Neuronal stem cell (in vitro differentiated cells): ENCODE measurements around the gene TPRN.
"Not testable (repeated sequence)": the region's sequence is repeated elsewhere in the genome, so short reads cannot be mapped to it uniquely, and the experiment has no call there.

Experiments used
- DNase-seq: peaks from one replicate; pipeline ENCODE4 v3.0.0-alpha.2; 2013; ENCODE audit warnings: low spot score
- H2AFZ ChIP-seq: one replicate; pipeline ENCODE4 v1.6.1; 2013; ENCODE audit warnings: mild to moderate bottlenecking, low read length, inconsistent platforms
- H2AK5ac ChIP-seq: 2 replicates; pipeline ENCODE4 v1.6.1; 2013; ENCODE audit warnings: low read depth, mild to moderate bottlenecking, inconsistent platforms, low read length, moderate library complexity, mixed read lengths
- H2BK120ac ChIP-seq: 2 replicates; pipeline ENCODE4 v1.6.1; 2013; ENCODE audit warnings: low read depth, mild to moderate bottlenecking, inconsistent platforms, low read length, moderate library complexity, mixed read lengths
- H2BK12ac ChIP-seq: one replicate; pipeline ENCODE4 v1.6.1; 2013; ENCODE audit warnings: low read length, inconsistent platforms
- H2BK15ac ChIP-seq: 2 replicates; pipeline ENCODE4 v1.6.1; 2013; ENCODE audit warnings: mild to moderate bottlenecking, low read length, inconsistent platforms, mixed read lengths
- H2BK5ac ChIP-seq: one replicate; pipeline ENCODE4 v1.6.1; 2013; ENCODE audit warnings: inconsistent platforms, mild to moderate bottlenecking, low read length, moderate library complexity
- H3K14ac ChIP-seq: one replicate; pipeline ENCODE4 v1.6.1; 2013; ENCODE audit warnings: low read length, inconsistent platforms
- H3K18ac ChIP-seq: 2 replicates; pipeline ENCODE4 v1.6.1; 2013; ENCODE audit warnings: low read length, inconsistent platforms
- H3K23ac ChIP-seq: 2 replicates; pipeline ENCODE4 v1.6.1; 2013; ENCODE audit warnings: low read depth, mild to moderate bottlenecking, mixed read lengths, low read length, inconsistent platforms; ENCODE audit not compliant: poor library complexity
- H3K27ac ChIP-seq: replicated peaks from 3 replicates; pipeline ENCODE4 v1.5.1; 2013; ENCODE audit warnings: low read length, inconsistent platforms
- H3K27me3 ChIP-seq, 3 experiments: 2 replicates each; pipeline ENCODE4 v1.6.1; 2013; ENCODE audit warnings: low read length in 3 of 3, mild to moderate bottlenecking in 2 of 3, inconsistent platforms in 1 of 3, low read depth in 1 of 3, mixed read lengths in 1 of 3, moderate library complexity in 1 of 3; ENCODE audit not compliant: control insufficient read depth in 3 of 3, insufficient read depth in 3 of 3
- H3K36me3 ChIP-seq, 2 donors: replicated peaks in 1 of 2; 2 replicates each; pipeline ENCODE4 v1.6.1; 2013; ENCODE audit warnings: low read length in 2 of 2; ENCODE audit not compliant: control insufficient read depth in 2 of 2, insufficient read depth in 2 of 2
- H3K4ac ChIP-seq: 2 replicates; pipeline ENCODE4 v1.6.1; 2013; ENCODE audit warnings: inconsistent platforms, mild to moderate bottlenecking, low read length, moderate library complexity
- H3K4me1 ChIP-seq, 2 donors: 1 replicate in 1 of 2; 2 replicates in 1 of 2; pipeline ENCODE4 v1.6.1; 2013; ENCODE audit warnings: low read length in 2 of 2, low read depth in 1 of 2; ENCODE audit not compliant: control insufficient read depth in 2 of 2, insufficient read depth in 1 of 2
- H3K4me2 ChIP-seq: one replicate; pipeline ENCODE4 v1.6.1; 2013; ENCODE audit warnings: mild to moderate bottlenecking, low read length, inconsistent platforms; ENCODE audit not compliant: insufficient read depth, poor library complexity, severe bottlenecking
- H3K4me3 ChIP-seq, 2 donors: 2 replicates each; pipeline ENCODE4 v1.5.1; 2013; ENCODE audit warnings: low read length in 2 of 2, mild to moderate bottlenecking in 2 of 2, inconsistent platforms in 1 of 2, moderate library complexity in 1 of 2
- H3K79me1 ChIP-seq: one replicate; pipeline ENCODE4 v1.6.1; 2013; ENCODE audit warnings: low read depth, mild to moderate bottlenecking, inconsistent platforms, low read length, moderate library complexity
- H3K9ac ChIP-seq: one replicate; pipeline ENCODE4 v1.6.1; 2013; ENCODE audit warnings: mild to moderate bottlenecking, low read depth, low read length, inconsistent platforms; ENCODE audit not compliant: poor library complexity
- H3K9me3 ChIP-seq, 2 donors: replicated peaks in 1 of 2; 2 replicates each; pipeline versions ENCODE3 to v1.6.1; 2013; ENCODE audit warnings: low read length in 2 of 2, mild to moderate bottlenecking in 2 of 2, inconsistent platforms in 1 of 2, low read depth in 1 of 2, mixed read lengths in 1 of 2, moderate library complexity in 1 of 2; ENCODE audit not compliant: control insufficient read depth in 2 of 2, insufficient read depth in 1 of 2
- H4K8ac ChIP-seq: one replicate; pipeline ENCODE4 v1.6.1; 2013; ENCODE audit warnings: low read depth, mild to moderate bottlenecking, inconsistent platforms, low read length, moderate library complexity
- H4K91ac ChIP-seq: one replicate; pipeline ENCODE4 v1.6.1; 2013; ENCODE audit warnings: low read length, low read depth, mild to moderate bottlenecking, inconsistent platforms; ENCODE audit not compliant: poor library complexity
- WGBS, 2 donors: extraction: QIAGEN DNeasy Blood & Tissue Kit; methylation state at CpG; one replicate each; pipeline ENCODE4 v1.1.7; 2013; ENCODE audit warnings: missing lambda C conversion rate in 2 of 2, mixed read lengths in 1 of 2; ENCODE audit not compliant: insufficient read length in 2 of 2, insufficient replicate concordance in 1 of 2; ENCODE audit errors: extremely low coverage in 2 of 2; 5-methylcytosine and 5-hydroxymethylcytosine counted together

The TPRN gene

GRCh38 chr9:137243266-137243625 is 42.7 kb upstream of the TPRN start:
- H3K9me3 ChIP-seq = not testable (repeated sequence)

GRCh38 chr9:137242269-137243203 is 42.0 kb upstream of the TPRN start:
- Histone ChIP-seq H2BK15ac (no peak overlapping the region), H4K91ac (no peak overlapping the region), H3K27me3 (peaks cover 0 to 2% (median 0%) of the 10 kb centered on the region in 3 experiments), H2AFZ (no peak overlapping the region), H3K4ac (no peak overlapping the region), H2BK120ac (no peak overlapping the region), H3K4me1 (peaks cover 18 to 20% of the 10 kb centered on the region in 2 donors), H3K4me2 (peak overlapping the region; percentile 84), H2BK12ac (no peak overlapping the region), H3K18ac (no peak overlapping the region), H2BK5ac (no peak overlapping the region), H3K9me3 (no peaks in the 10 kb centered on the region), H3K79me1 (peaks cover 27% of the 10 kb centered on the region), H3K9ac (peak overlapping the region; percentile 45), H3K4me3 (peak overlapping the region; percentile 90 to 96), H2AK5ac (no peak overlapping the region), H3K36me3 (peaks cover 19 to 32% of the 10 kb centered on the region in 2 donors), H3K27ac (no peak overlapping the region), H4K8ac (no peak overlapping the region), H3K23ac (peak overlapping the region; percentile 83), H3K14ac (no peak overlapping the region)
- no CpG with 5 or more reads among the region's 36 CpGs for WGBS, 2 donors
- DNase-seq = no peak

More at GRCh38 chr9:137243266-137243625, 42.7 kb upstream of the TPRN start:
- H3K4me2 ChIP-seq, H3K4ac ChIP-seq, H2BK120ac ChIP-seq, H3K27ac ChIP-seq, H3K27me3 ChIP-seq, H2BK15ac ChIP-seq, H3K14ac ChIP-seq, H2AFZ ChIP-seq, DNase-seq, H2BK12ac ChIP-seq, H3K18ac ChIP-seq, H2BK5ac ChIP-seq, H2AK5ac ChIP-seq, H4K91ac ChIP-seq: not testable (repeated sequence)
- H3K79me1 ChIP-seq = peaks cover 23% of the 10 kb centered on the region
- H3K9ac ChIP-seq = peak overlapping the region; percentile 70
- peaks cover 19 to 32% of the 10 kb centered on the region in 2 donors for H3K36me3 ChIP-seq
- peak overlapping the region; percentile 95 for H3K23ac ChIP-seq
- WGBS, 2 donors = no CpG with 5 or more reads among the region's 18 CpGs
- peaks cover 18 to 24% of the 10 kb centered on the region in 2 donors for H3K4me1 ChIP-seq
- peak overlapping the region; percentile 43 for H4K8ac ChIP-seq
- peak overlapping the region in 1 of 2 donors; percentile 25 for H3K4me3 ChIP-seq

- Histone ChIP-seq H3K36me3 (peaks cover 19 to 32% of the 10 kb centered on the region in 2 donors), H3K4ac (peak overlapping the region; percentile 76), H2BK120ac (no peak overlapping the region), H3K27ac (peak overlapping the region; percentile 70), H3K9me3 (no peaks in the 10 kb centered on the region), H2AK5ac (peak overlapping the region; percentile 98), H3K23ac (peak overlapping the region; percentile 100), H2AFZ (no peak overlapping the region), H3K18ac (peak overlapping the region; percentile 97), H3K4me1 (peaks cover 21 to 25% of the 10 kb centered on the region in 2 donors), H3K79me1 (peaks cover 27% of the 10 kb centered on the region), H3K4me2 (peak overlapping the region; percentile 84), H2BK12ac (no peak overlapping the region), H4K91ac (no peak overlapping the region), H3K14ac (peak overlapping the region; percentile 71), H3K9ac (peak overlapping the region; percentile 98), H2BK15ac (no peak overlapping the region), H2BK5ac (peak overlapping the region; percentile 66), H4K8ac (no peak overlapping the region), H3K27me3 (peaks cover 0 to 2% (median 0%) of the 10 kb centered on the region in 3 experiments), H3K4me3 (peak overlapping the region; percentile 90 to 96)
- WGBS, 2 donors = no CpG with 5 or more reads among the region's 83 CpGs
- no peak for DNase-seq
These were observed 41.1 kb upstream of the TPRN start for GRCh38 chr9:137241490-137242268.
